SK-N-SH (cell line): ENCODE data around the gene LPAR1. TPM values are rescaled to one million over a fixed set of nuclear protein-coding genes. Genes with fewer than 3 reads are reported as not detected.

Experiments
- CTCF ChIA-PET: fragments of 300-600, 350-600 bp; formaldehyde crosslinking; extraction: SDS; loops from one replicate; lab custom pipeline; 2021; lab: Yijun Ruan, JAX
- POLR2A ChIA-PET: fragments of 350-600 bp; sonication (Branson Sonifier 250); formaldehyde crosslinking; extraction: SDS; loops from one replicate; lab custom pipeline; 2020; ENCODE audit warnings: antibody characterized with exemption, inconsistent platforms; lab: Yijun Ruan, JAX
- DNase-seq: peaks from one replicate; pipeline ENCODE4 v3.0.0; 2012
- H2AFZ ChIP-seq: fragments of 200-600 bp; sonication (generic); 2 replicates; pipeline ENCODE4 v1.8.1; 2016; ENCODE audit warnings: antibody characterized with exemption, mild to moderate bottlenecking, low read depth
- H3F3A ChIP-seq: fragments of 200-600 bp; sonication (generic); replicated peaks from 2 replicates; pipeline ENCODE3; 2016; ENCODE audit warnings: antibody characterized with exemption, mild to moderate bottlenecking; ENCODE audit not compliant: insufficient read depth
- H3K27ac ChIP-seq, 2 experiments: fragments of 200-500 bp in 1 of 2; fragments of 200-600 bp in 1 of 2; sonication (Bioruptor generic) in 1 of 2; sonication (generic), shearing (Covaris generic) in 1 of 2; 2 replicates each; pipeline versions ENCODE4 v1.5.1 to v1.6.1; 2014 to 2016; ENCODE audit warnings: low read depth in 2 of 2, inconsistent platforms in 1 of 2, low read length in 1 of 2, mild to moderate bottlenecking in 1 of 2, mixed read lengths in 1 of 2
- H3K27me3 ChIP-seq: fragments of 200-600 bp; sonication (generic), shearing (Covaris generic); 2 replicates; pipeline ENCODE4 v1.6.1; 2016; ENCODE audit warnings: mixed run types; ENCODE audit not compliant: insufficient read depth
- H3K36me3 ChIP-seq, 2 experiments: fragments of 200-500 bp in 1 of 2; fragments of 200-600 bp in 1 of 2; sonication (Bioruptor generic) in 1 of 2; sonication (generic) in 1 of 2; replicated peaks in 1 of 2; 2 replicates each; pipeline versions ENCODE3 to v1.5.1; 2014 to 2016; ENCODE audit warnings: low read length in 1 of 2, mild to moderate bottlenecking in 1 of 2; ENCODE audit not compliant: insufficient read depth in 2 of 2, control insufficient read depth in 1 of 2
- H3K4me1 ChIP-seq, 2 experiments: fragments of 200-500 bp in 1 of 2; fragments of 200-600 bp in 1 of 2; sonication (Bioruptor generic) in 1 of 2; sonication (generic), shearing (Covaris generic) in 1 of 2; 2 replicates each; pipeline versions ENCODE4 v1.5.1 to v1.6.1; 2014 to 2016; ENCODE audit warnings: low read depth in 1 of 2, low read length in 1 of 2, mixed run types in 1 of 2; ENCODE audit not compliant: insufficient read depth in 2 of 2, control insufficient read depth in 1 of 2
- H3K4me2 ChIP-seq: fragments of 200-600 bp; sonication (generic), shearing (Covaris generic); 2 replicates; pipeline ENCODE4 v1.6.1; 2017; ENCODE audit warnings: mixed run types
- H3K4me3 ChIP-seq, 2 experiments: fragments of 200-500 bp in 1 of 2; fragments of 200-600 bp in 1 of 2; sonication (Bioruptor generic) in 1 of 2; sonication (generic), shearing (Covaris generic) in 1 of 2; 2 replicates each; pipeline versions ENCODE4 v1.5.1 to v1.8.1; 2014 to 2016; ENCODE audit warnings: low read depth in 2 of 2, inconsistent platforms in 1 of 2, low read length in 1 of 2, mild to moderate bottlenecking in 1 of 2, mixed read lengths in 1 of 2, moderate library complexity in 1 of 2
- H3K79me2 ChIP-seq: fragments of 200-600 bp; sonication (generic); 2 replicates; pipeline ENCODE4 v1.8.1; 2017; ENCODE audit warnings: mild to moderate bottlenecking; ENCODE audit not compliant: insufficient read depth
- H3K9ac ChIP-seq: fragments of 200-600 bp; sonication (generic); 2 replicates; pipeline ENCODE4 v1.6.1; 2017; ENCODE audit warnings: mixed run types
- H3K9me2 ChIP-seq: fragments of 200-600 bp; sonication (generic); 2 replicates; pipeline ENCODE4 v1.6.1; 2017; ENCODE audit warnings: mixed run types
- H3K9me3 ChIP-seq: fragments of 200-600 bp; sonication (generic); 2 replicates; pipeline ENCODE4 v1.6.1; 2017; ENCODE audit warnings: mixed run types, mild to moderate bottlenecking, moderate library complexity
- H4K20me1 ChIP-seq: fragments of 200-600 bp; sonication (generic); 2 replicates; pipeline ENCODE4 v1.6.1; 2017; ENCODE audit warnings: mild to moderate bottlenecking, mixed run types; ENCODE audit not compliant: insufficient read depth
- ELF1 ChIP-seq: IDR thresholded peaks from 2 replicates; pipeline ENCODE4 v1.4.0; 2012
- EP300 ChIP-seq, 2 experiments: IDR thresholded peaks; 2 replicates each; pipeline versions ENCODE4 v1.4.0 to v1.6.1; 2012; ENCODE audit warnings: borderline replicate concordance in 1 of 2, low read depth in 1 of 2, low read length in 1 of 2
- FOSL2 ChIP-seq: IDR thresholded peaks from 2 replicates; pipeline ENCODE4 v1.4.0; 2012; ENCODE audit warnings: low read depth, mild to moderate bottlenecking, moderate library complexity, borderline replicate concordance
- GABPA ChIP-seq: IDR thresholded peaks from 2 replicates; pipeline ENCODE4 v1.4.0; 2012; ENCODE audit warnings: low read depth, mild to moderate bottlenecking
- GATA2 ChIP-seq: sonication (generic); formaldehyde crosslinking; IDR thresholded peaks from 2 replicates; pipeline ENCODE4 v1.5.0; 2020; ENCODE audit warnings: mild to moderate bottlenecking, missing genetic modification reagents
- IRF3 ChIP-seq: fragments of 150-350 bp; IDR thresholded peaks from 2 replicates; pipeline ENCODE4 v1.6.1; 2016; ENCODE audit warnings: mild to moderate bottlenecking, low read depth, low read length
- MAX ChIP-seq: IDR thresholded peaks from 2 replicates; pipeline ENCODE4 v1.4.0; 2012; ENCODE audit warnings: low read depth
- MXI1 ChIP-seq: IDR thresholded peaks from 2 replicates; pipeline ENCODE4 v1.6.1; 2012; ENCODE audit warnings: mild to moderate bottlenecking, low read depth, low read length, improper control_type of control experiment
- PBX3 ChIP-seq: IDR thresholded peaks from 2 replicates; pipeline ENCODE4; 2012
- REST ChIP-seq: IDR thresholded peaks from 2 replicates; pipeline ENCODE4 v1.6.1; 2012; ENCODE audit warnings: mild to moderate bottlenecking, low read depth, low read length, moderate library complexity
- SIN3A ChIP-seq: IDR thresholded peaks from 2 replicates; pipeline ENCODE4 v1.6.1; 2012; ENCODE audit warnings: low read depth, mild to moderate bottlenecking, low read length, moderate library complexity, borderline replicate concordance
- SMC3 ChIP-seq: IDR thresholded peaks from 2 replicates; pipeline ENCODE4 v1.6.1; 2012; ENCODE audit warnings: low read depth, low read length, improper control_type of control experiment
- TEAD4 ChIP-seq: IDR thresholded peaks from 2 replicates; pipeline ENCODE4 v1.4.0; 2012; ENCODE audit warnings: mild to moderate bottlenecking, borderline replicate concordance; ENCODE audit not compliant: insufficient read depth
- USF2 ChIP-seq: fragments of 150-350 bp; IDR thresholded peaks from 2 replicates; pipeline ENCODE4 v1.6.1; 2017; ENCODE audit warnings: antibody characterized with exemption, low read length, low read depth, borderline replicate concordance
- ZBTB33 ChIP-seq: IDR thresholded peaks from 2 replicates; pipeline ENCODE4 v1.4.0; 2012; ENCODE audit warnings: low read depth, borderline replicate concordance
- WGBS: methylation state at CpG from one replicate; pipeline ENCODE4 v1.1.6; 2017; ENCODE audit warnings: low lambda C conversion rate; 5-methylcytosine and 5-hydroxymethylcytosine counted together
- polyA plus RNA-seq, 3 experiments: library from polyadenylated mRNA; depleted of rRNA; stranded (reverse); fragments of >200 nt; gene quantifications; 2 replicates each; pipeline ENCODE4 v1.2.3, GENCODE V29; 2012

Gene LPAR1
- polyA plus RNA-seq, 1 of the 3 experiments (the other 2 are of a cell fraction): 9.4 TPM

- TF ChIP-seq REST: no peak
- TF ChIP-seq TEAD4: no peak
- TF ChIP-seq ELF1: no peak
- no peak for TF ChIP-seq GATA2 (CRISPR knock-in tag)
These were observed 165.3 kb downstream of the LPAR1 start (continued) for GRCh38 chr9:110872920-110873319.

- no peak for DNase-seq
- H3K36me3 ChIP-seq: no peaks in the 10 kb centered on the region
- no peaks in the 10 kb centered on the region for H3K27me3 ChIP-seq
- no peaks in the 10 kb centered on the region for H4K20me1 ChIP-seq
- no peaks in the 10 kb centered on the region for H3K4me1 ChIP-seq
- no peaks in the 10 kb centered on the region for H3K9me2 ChIP-seq
- H3K9me3 ChIP-seq: no peaks in the 10 kb centered on the region
- no peak overlapping the region for H3K4me2 ChIP-seq
- H3K9ac ChIP-seq: no peak overlapping the region
- H3K4me3 ChIP-seq: no peak overlapping the region
- ChIA-PET CTCF (no interaction called here), POLR2A (no interaction called here)
- H3K27ac ChIP-seq: no peak overlapping the region
- H3K79me2 ChIP-seq: no peaks in the 10 kb centered on the region
- 86% methylated on average over 1 of the region's 1 CpG for WGBS
- TF ChIP-seq IRF3: no peak
- TF ChIP-seq MXI1: no peak
- TF ChIP-seq SIN3A: no peak
- TF ChIP-seq FOSL2: no peak
- H3F3A ChIP-seq: no peaks in the 10 kb centered on the region
- no peak overlapping the region for H2AFZ ChIP-seq
These were observed 166.5 kb downstream of the LPAR1 start for GRCh38 chr9:110871736-110872135.

- Histone ChIP-seq H3K27ac (no peak overlapping the region), H2AFZ (no peak overlapping the region), H3F3A (no peaks in the 10 kb centered on the region), H3K79me2 (no peaks in the 10 kb centered on the region), H3K9ac (no peak overlapping the region), H3K4me2 (no peak overlapping the region), H3K27me3 (no peaks in the 10 kb centered on the region), H3K9me2 (no peaks in the 10 kb centered on the region), H3K9me3 (no peaks in the 10 kb centered on the region), H3K4me1 (no peaks in the 10 kb centered on the region), H3K4me3 (no peak overlapping the region), H3K36me3 (no peaks in the 10 kb centered on the region), H4K20me1 (no peaks in the 10 kb centered on the region)
- POLR2A ChIA-PET: no interaction called here
- CTCF ChIA-PET: no interaction called here
- TF ChIP-seq PBX3 (no peak), USF2 (no peak), MAX (no peak), FOSL2 (no peak), GATA2 (CRISPR knock-in tag) (no peak), EP300 (IDR thresholded peaks at IDR 0.05; ENCODE audit: borderline replicate concordance in 1 of 2, low read depth in 1 of 2, low read length in 1 of 2) (no peak), GABPA (no peak), MXI1 (no peak), SMC3 (no peak), ZBTB33 (no peak)
- WGBS: 95% methylated on average over 1 of the region's 1 CpG
- DNase-seq: no peak
These were observed 168.3 kb downstream of the LPAR1 start for GRCh38 chr9:110869931-110870330.
